NCI-H2227 treated with DMSO at 0.1 percent for 48 hours (cell line): ENCODE data around the gene ANO10.
"Not testable (repeated sequence)": the region's sequence is repeated elsewhere in the genome, so short reads cannot be mapped to it uniquely, and the experiment has no call there.

Source experiments
- DNase-seq: peaks from one replicate; lab custom pipeline; 2025; lab: John Stamatoyannopoulos, UW

ANO10 gene

GRCh38 chr3:43581343-43581742, 40.5 kb downstream of the ANO10 start:
- no peak for DNase-seq

DNA sequence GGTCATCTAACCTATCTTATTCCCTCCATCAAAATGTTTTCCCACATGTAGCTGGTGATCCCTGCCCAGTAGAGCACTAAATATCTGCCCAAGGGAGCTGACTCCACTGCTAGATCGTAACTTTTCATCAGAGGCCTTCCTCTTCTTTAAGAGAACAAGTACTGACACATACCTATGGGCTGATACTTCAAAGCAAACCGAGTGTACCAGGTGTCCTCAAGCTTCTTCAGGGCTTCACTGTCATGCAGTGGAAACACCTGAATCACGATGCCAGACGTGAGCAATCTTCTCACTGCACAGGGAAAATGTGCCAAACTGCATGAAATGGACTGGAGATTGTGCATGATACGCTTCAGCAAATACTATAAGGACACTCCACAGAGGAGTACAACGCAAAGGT, 41.6 kb downstream of the ANO10 start:
- no peak for DNase-seq

DNA sequence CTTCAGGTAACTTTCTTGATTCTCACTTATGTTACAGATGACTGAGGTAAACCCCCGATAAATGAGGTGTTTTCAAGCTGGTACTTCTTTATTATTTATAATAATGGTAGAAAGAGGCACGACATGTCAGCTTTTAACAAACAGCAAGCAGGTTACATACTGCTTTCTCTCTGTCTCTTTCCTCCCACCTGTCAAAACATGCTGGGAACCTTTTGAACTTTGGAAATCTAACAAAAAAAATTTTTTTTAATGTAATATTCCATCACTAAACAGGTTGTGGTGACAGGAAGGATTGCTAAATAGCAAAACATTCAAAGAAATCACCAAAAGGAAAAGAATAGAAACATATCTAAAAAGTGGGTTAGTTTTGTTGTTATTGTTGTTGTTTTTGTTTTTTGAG, 48.2 kb downstream of the ANO10 start:
- DNase-seq, result no peak

DNA sequence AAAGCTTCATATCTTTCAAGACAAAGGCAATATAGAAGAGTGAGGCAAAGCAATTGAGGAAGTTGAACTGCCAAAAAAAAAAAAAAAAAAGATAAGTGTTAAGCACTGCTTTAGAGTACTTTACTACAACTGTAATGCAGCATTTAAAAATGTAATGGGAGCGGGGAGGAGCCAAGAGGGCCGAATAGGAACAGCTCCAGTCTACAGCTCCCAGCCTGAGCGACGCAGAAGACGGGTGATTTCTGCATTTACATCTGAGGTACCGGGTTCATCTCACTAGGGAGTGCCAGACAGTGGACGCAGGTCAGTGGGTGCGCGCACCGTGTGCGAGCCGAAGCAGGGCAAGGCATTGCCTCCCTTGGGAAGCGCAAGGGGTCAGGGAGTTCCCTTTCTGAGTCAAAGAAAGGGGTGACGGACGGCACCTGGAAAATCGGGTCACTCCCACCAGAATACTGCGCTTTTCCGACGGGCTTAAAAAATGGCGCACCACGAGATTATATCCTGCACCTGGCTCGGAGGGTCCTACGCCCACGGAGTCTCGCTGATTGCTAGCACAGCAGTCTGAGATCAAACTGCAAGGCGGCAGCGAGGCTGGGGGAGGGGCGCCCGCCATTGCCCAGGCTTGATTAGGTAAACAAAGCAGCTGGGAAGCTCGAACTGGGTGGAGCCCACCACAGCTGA, 56.0 kb downstream of the ANO10 start:
- not testable (repeated sequence) for DNase-seq

DNA sequence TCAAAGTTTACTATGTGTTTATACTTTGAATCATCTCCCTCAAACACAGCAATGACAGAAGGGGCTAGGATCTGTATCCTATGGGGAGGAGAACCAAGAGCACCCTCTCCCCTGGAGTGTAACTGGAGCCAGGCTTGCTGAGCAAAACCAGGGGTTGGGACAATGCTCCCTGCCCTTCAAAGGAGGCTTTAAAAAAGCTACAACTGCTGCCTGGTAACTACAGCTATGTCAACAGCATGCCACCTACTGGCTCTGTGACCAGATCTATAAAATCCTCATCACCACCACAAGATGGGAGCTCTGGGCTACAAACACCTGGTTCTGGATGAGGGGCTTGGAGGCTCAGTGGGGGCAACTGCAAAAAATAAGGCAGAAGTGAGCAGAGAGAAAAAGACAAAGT, 61.9 kb downstream of the ANO10 start:
- DNase-seq, result no peak

DNA sequence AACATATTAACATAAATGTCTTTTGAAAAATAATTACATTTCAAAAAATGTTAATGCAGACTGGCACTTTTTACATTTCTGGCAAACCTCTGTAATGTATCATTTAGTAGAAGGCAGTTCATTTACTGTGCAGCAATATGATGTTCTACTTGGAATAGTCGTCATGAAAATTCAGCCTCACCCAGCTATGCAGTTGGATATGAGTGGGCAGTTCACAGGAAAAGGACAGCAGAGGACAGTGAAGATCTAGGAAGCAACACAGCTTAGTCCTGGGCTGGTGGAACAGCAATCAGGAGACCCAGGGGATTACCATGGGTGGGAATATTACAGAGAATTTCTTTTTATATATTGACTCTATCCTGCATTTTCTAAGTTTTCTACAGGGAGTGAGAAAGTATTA, 63.6 kb downstream of the ANO10 start:
- DNase-seq, result no peak

DNA sequence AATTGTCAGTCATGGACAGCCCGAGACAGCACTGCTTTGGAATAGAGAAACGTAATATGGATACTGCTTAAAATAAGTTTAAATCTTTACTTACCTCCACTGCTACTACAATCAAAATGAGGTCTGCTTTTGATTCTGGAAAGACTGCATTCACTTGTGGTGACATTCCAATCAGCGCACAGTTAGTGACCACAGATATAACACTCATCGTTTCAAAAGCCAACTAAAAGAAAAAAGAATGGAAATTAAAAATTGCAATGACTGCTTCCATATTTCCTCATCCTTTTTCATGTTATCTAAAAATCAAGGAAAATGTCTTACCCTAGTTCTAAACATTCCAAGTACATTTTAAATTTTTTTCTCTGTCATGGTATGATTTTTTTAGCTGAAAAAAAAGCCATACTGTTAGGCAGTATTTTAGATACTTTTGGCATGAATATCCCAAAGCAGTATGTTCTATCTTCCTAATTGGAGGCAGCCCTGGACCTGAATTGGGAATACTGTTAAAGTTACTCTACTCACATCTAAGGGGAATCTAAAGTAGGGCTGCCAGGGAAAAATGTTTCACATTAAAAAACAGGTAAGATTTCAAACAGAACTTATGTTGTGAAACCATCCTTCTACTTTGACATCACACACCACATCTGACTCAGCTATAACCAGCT, 72.1 kb downstream of the ANO10 start:
- no peak for DNase-seq

GRCh38 chr3:43544277-43544676, 77.5 kb downstream of the ANO10 start:
- peak; percentile 57 for DNase-seq

DNA sequence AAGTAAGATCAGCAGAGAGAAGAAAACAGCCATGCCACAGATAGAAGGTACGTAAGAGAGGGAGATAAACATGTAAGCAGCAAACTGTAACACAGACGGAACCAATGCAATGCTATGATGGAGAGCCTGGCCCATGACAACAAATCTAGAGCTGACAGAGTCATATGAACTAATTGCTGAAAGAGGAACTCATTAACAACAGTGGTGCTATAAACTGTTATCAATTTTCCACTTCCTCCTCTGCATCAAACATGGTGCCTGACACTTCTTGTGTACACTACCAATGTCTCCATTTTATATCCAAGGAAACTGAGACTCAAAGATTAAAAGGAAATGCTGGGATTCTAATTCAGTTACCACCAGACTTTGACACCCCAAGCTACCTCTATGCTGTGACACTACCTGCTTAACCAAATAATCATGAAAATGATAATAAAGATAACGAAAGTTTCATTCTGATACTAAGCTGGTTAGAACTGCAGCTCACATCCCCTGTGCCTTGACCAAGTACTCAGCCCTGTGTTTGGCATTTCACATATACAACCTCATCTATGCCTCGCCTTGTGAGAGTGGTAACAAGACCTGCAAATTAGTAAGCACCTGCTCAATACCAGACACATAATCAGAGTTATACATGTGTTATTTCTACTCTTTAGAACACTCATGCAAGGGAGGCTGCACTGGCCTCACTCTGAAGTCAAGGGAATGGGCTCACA, 79.3 kb downstream of the ANO10 start:
- no peak for DNase-seq

DNA sequence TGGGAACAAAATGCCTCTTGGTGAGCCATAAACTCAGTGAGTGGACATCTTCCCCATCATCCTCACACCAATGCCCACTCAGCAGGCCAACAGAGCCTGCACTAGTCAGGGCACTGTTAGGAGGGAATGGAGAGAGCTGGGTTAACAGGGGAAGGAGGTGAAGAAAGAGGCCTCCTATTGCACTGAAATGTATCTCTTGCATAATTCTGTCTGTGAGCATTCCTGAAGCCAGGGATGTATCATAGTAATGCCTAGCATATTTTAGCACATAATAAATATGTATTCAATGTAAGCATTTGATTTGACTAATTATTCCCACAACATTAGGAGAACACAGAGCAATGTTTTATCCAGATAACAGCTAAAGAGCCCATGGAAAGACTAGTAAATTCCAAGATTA, 81.2 kb downstream of the ANO10 start:
- DNase-seq, result no peak

- DNase-seq, result no peak
Observed at GRCh38 chr3:43539321-43539720, 82.5 kb downstream of the ANO10 start.

DNA sequence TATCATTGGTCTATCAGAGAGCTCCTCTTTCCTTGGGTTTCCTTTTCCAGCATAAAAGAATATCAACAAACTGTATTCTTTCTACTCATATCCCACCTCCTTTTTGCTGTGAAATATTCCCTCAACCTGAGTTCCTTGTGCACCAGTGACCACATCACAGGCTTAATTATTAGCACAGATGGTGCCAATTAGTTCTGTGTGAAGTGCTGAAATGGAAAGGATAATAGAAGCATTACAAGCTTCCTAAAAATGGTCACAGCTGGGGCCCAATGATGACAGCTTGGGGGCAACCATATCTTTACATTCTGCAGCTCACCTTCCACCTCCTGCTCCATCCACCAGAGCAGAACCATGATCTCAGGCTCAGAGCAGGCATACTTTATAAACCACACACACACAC, 84.6 kb downstream of the ANO10 start:
- DNase-seq, result peak; percentile 44

DNA sequence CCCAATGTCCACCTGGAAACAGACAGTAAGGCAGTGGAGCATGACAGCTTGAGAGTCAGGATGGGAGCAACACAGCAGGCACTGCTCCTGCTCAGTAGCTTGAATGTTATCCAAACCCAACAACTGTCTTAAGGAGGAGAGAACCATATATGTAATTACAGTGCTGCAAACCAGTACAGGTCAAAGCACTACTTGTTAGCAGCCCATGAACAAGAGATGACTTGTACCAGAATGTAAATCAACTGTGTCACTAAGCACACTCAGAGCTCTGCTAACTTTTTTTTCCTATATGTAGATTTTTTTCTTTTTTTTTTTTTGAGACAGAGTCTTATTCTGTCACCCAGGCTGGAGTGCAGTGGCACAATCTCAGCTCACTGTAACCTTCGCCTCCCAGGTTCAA, 87.1 kb downstream of the ANO10 start:
- no peak for DNase-seq

DNA sequence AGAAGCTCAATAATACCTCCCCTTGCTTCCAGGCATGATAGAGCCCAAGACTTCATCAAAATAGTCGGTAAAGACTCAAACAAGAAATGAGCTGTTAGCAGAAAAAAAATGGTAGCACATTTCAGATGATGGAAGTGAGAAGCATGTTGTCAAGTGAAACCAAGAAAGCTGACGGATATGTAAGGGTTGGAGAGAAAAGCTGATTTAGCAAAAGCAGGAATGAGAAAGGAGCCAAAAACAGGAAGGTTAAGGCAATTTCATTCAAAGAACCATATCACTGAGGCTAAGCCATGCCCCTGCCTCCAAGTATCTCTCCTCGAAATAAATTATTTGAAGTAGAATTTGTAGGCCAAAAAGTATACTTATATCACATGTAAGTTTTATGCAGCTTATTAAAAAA, 88.8 kb downstream of the ANO10 start:
- DNase-seq, result no peak

DNA sequence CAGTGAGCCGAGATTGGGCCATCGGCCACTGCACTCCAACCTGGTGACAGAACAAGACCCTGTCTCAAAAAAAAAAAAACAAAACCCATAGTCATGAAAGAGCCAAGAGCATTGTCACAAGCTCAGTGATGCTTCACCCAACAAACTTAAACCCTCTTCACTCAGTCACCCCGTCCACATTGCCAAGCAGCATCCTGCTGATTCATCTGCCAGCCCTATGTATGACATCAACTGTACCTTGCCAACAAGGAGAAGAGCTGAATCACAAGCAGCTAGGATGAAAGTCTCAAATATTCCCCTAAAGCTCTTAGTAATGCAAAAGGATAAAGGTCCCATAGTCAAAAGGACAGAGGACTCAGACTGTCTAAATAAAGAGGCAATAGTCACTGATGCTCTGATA, 90.0 kb downstream of the ANO10 start:
- no peak for DNase-seq

GRCh38 chr3:43528498-43529099, 93.2 kb downstream of the ANO10 start:
- no peak for DNase-seq

DNA sequence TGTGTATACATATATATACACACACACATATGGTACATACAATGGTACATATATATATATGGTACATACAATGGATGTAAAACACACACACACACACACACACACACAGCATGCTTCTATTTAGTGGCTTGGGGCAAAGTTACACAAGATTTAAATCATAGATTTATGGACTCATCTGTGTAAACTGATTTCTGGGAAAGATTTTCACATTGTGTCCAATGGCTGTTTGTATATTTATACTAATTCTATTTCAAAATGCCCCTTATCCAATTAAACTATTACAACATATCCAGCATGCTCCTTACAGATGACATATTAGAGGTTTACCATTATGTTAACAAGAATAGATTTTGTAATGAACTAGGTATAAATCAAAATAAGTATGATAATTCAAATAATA, 94.9 kb downstream of the ANO10 start:
- no peak for DNase-seq

GRCh38 chr3:43525941-43526607, 95.7 kb downstream of the ANO10 start:
- DNase-seq, result no peak

DNA sequence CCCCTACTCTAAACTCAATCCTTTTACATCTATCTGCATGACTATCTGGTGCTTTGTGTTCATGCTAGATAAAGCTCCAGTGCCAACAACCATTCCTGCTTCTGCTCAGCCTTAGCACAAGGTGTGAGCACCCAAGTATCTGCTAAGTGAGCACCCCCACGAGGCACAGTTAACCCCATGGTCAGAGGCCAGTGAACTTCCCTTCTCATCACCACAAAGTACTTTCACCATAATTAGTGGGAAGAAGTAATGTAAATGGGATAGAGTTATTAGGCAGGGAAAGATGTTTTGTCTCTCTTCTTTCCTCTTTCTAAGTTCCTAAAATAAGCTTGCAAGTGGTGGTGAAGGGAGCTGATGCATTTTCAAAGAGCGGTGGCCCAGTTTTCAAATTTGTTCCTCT, 96.4 kb downstream of the ANO10 start:
- no peak for DNase-seq

GRCh38 chr3:43523454-43524053, 98.3 kb downstream of the ANO10 start:
- no peak for DNase-seq

DNA sequence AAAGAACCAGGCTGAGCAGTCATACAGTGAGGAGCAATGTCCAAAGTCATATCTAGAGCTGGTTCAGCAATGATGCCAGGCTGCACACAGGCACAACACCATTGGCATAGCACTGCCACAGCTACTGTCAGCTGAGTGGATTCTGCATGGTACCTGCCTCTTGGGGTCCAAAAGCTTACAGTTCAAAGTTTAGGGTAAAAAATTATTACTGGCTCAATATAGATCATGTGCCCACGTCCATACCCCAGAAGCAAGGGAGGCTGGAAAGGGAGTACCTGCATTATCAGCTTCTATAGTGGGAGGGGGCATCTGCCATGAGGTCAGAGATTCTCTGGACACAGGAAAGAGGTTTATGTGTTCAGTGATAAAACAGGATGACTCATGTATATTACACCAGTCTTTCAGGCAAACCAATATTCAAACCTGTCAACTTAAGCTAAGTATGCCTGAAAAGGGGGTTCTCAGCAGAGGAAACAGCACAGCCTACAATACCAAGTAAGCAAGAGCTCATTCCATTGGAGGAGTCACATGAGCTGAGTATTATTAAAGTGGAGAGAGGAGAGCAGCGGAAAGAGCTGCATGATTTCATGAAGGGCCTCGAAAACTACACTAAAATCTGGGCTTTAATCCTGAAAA, 99.0 kb downstream of the ANO10 start:
- no peak for DNase-seq

DNA sequence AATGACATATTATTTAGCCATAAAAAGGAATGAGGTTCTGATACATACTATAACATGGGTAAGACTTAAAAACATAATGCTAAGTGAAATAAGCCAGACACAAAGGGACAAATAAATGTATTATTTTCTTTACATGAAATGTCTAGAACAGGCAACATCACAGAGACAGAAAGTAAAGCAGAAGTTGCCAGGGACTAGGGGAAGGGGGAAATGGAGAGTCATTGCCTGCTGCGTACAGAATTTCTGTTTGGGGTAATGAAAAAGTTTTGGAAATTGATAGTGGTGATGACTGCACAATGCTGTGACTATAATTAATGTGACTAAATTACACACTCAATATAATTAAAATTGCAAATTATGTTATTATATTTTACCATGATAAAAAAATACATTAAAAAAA, 99.9 kb downstream of the ANO10 start:
- DNase-seq, result no peak
